GM12878 (cell line): Measurements from ENCODE around the gene TNIP1. TPM values are rescaled to one million over a fixed set of nuclear protein-coding genes. Genes with fewer than 3 reads are reported as not detected.

Source experiments
- ATAC-seq: fragments of 200-7000 bp; cut with Tn5 transposase; 3 replicates; pipeline ENCODE4 v1.9.1; 2020; ENCODE audit warnings: mild to moderate bottlenecking, moderate library complexity
- BruUV-seq: library from RNA; stranded (reverse); fragments of 400-500 nt; replicated peaks from 2 replicates; lab custom pipeline; 2021; lab: Mats Ljungman, UMichigan
- CTCF ChIA-PET: fragments of 300-600 bp; sonication (Branson Sonifier 250); formaldehyde crosslinking; extraction: SDS; loops from one replicate; lab custom pipeline; 2021; ENCODE audit warnings: inconsistent platforms; lab: Yijun Ruan, JAX
- POLR2A ChIA-PET: fragments of 350-600 bp; formaldehyde crosslinking; extraction: SDS; loops from one replicate; lab custom pipeline; 2021; ENCODE audit warnings: inconsistent platforms; lab: Charles Lee
- RAD21 ChIA-PET: fragments of 300-600 bp; sonication (Branson Sonifier 250); formaldehyde crosslinking; loops from one replicate; lab custom pipeline; 2023; ENCODE audit warnings: antibody characterized with exemption; ENCODE audit not compliant: unreplicated experiment; lab: Charles Lee
- SMC1A ChIA-PET: fragments of 300-600 bp; sonication (Branson Sonifier 250); formaldehyde crosslinking; loops from one replicate; lab custom pipeline; 2023; ENCODE audit not compliant: unreplicated experiment, uncharacterized antibody; lab: Charles Lee
- DNase-seq: peaks from one replicate; pipeline ENCODE4 v3.0.0-alpha.2; 2011; ENCODE audit warnings: low read depth, low spot score
- FAIRE-seq: peaks from 3 replicates; lab custom pipeline; 2011; peaks lifted over from hg19 to GRCh38; lab: Jason Lieb, UNC
- H2AFZ ChIP-seq: 2 replicates; pipeline ENCODE4 v1.6.0; 2011; ENCODE audit warnings: low read depth, low read length, control low read depth; ENCODE audit not compliant: control insufficient read depth
- H3K27ac ChIP-seq: 2 replicates; pipeline ENCODE4 v1.5.1; 2011; ENCODE audit warnings: control low read depth; ENCODE audit not compliant: control insufficient read depth, insufficient read depth
- H3K27me3 ChIP-seq, 2 experiments: replicated peaks in 1 of 2; 2 replicates each; pipeline versions ENCODE4 v1.6.0 to v1.6.1; 2011; ENCODE audit warnings: low read length in 1 of 2; ENCODE audit not compliant: control insufficient read depth in 2 of 2, insufficient read depth in 2 of 2
- H3K36me3 ChIP-seq, 2 experiments: 2 replicates each; pipeline ENCODE4 v1.5.1; 2011; ENCODE audit warnings: low read length in 1 of 2; ENCODE audit not compliant: control insufficient read depth in 2 of 2, insufficient read depth in 2 of 2
- H3K4me1 ChIP-seq: 2 replicates; pipeline ENCODE4 v1.6.1; 2011; ENCODE audit warnings: mild to moderate bottlenecking, low read length, moderate library complexity, mixed read lengths; ENCODE audit not compliant: control insufficient read depth, insufficient read depth
- H3K4me2 ChIP-seq: 2 replicates; pipeline ENCODE4 v1.6.0; 2011; ENCODE audit warnings: control low read depth; ENCODE audit not compliant: control insufficient read depth, insufficient read depth
- H3K4me3 ChIP-seq: fragments of 200-600 bp; sonication (generic); 2 replicates; pipeline ENCODE4 v1.5.1; 2016
- H3K79me2 ChIP-seq: 2 replicates; pipeline ENCODE4 v1.6.0; 2011; ENCODE audit warnings: low read length; ENCODE audit not compliant: control insufficient read depth, insufficient read depth
- H3K9ac ChIP-seq: 2 replicates; pipeline ENCODE4 v1.8.0; 2011; ENCODE audit warnings: low read length, control low read depth, mixed read lengths; ENCODE audit not compliant: control insufficient read depth, insufficient read depth
- H3K9me3 ChIP-seq: replicated peaks from 3 replicates; pipeline ENCODE4 v1.5.1; 2011; ENCODE audit warnings: mild to moderate bottlenecking, low read length; ENCODE audit not compliant: control insufficient read depth, insufficient read depth
- H4K20me1 ChIP-seq: 2 replicates; pipeline ENCODE4 v1.6.0; 2011; ENCODE audit not compliant: control insufficient read depth, insufficient read depth
- ATF7 ChIP-seq: fragments of 450-650 bp; IDR thresholded peaks from 2 replicates; pipeline ENCODE4 v1.6.1; 2016; ENCODE audit warnings: low read depth, mild to moderate bottlenecking
- E2F4 ChIP-seq: IDR thresholded peaks from 2 replicates; pipeline ENCODE4 v1.6.1; 2012; ENCODE audit warnings: low read depth, low read length, improper control_type of control experiment
- E2F8 ChIP-seq: fragments of 450-650 bp; IDR thresholded peaks from 2 replicates; pipeline ENCODE4 v1.6.1; 2018; ENCODE audit warnings: mild to moderate bottlenecking, low read depth, moderate library complexity; ENCODE audit not compliant: partially characterized antibody
- EGR1 ChIP-seq, 2 experiments: IDR thresholded peaks; 1 replicate in 1 of 2; 2 replicates in 1 of 2; pipeline ENCODE4 v1.6.1; 2011 to 2012; ENCODE audit warnings: low read depth in 2 of 2, low read length in 2 of 2, borderline replicate concordance in 1 of 2, mild to moderate bottlenecking in 1 of 2, moderate library complexity in 1 of 2
- ELK1 ChIP-seq: IDR thresholded peaks from 2 replicates; pipeline ENCODE4 v1.6.1; 2012; ENCODE audit warnings: low read depth, low read length, improper control_type of control experiment
- ETV6 ChIP-seq, 2 experiments: fragments of 450-650 bp in 1 of 2; IDR thresholded peaks in 1 of 2; conservative IDR thresholded peaks in 1 of 2; 2 replicates each; pipeline ENCODE4 v1.6.1; 2014; ENCODE audit warnings: antibody characterized with exemption in 1 of 2, borderline replicate concordance in 1 of 2, low read depth in 1 of 2, mild to moderate bottlenecking in 1 of 2, moderate library complexity in 1 of 2
- HDAC2 ChIP-seq: fragments of 200-600 bp; sonication (generic); IDR thresholded peaks from 2 replicates; pipeline ENCODE4 v1.6.1; 2017
- IKZF2 ChIP-seq, 2 experiments: fragments of 450-650 bp; IDR thresholded peaks; 2 replicates each; pipeline ENCODE4 v1.6.1; 2017; ENCODE audit warnings: mild to moderate bottlenecking in 2 of 2, moderate library complexity in 2 of 2
- MAX ChIP-seq: IDR thresholded peaks from 2 replicates; pipeline ENCODE4 v1.6.1; 2012; ENCODE audit warnings: low read depth, low read length, improper control_type of control experiment
- MYC ChIP-seq: IDR thresholded peaks from 2 replicates; pipeline ENCODE4 v1.6.1; 2011; ENCODE audit warnings: mild to moderate bottlenecking, low read length, moderate library complexity, inconsistent platforms; ENCODE audit not compliant: insufficient read depth, insufficient replicate concordance, insufficient read length, severe bottlenecking
- NR2F1 ChIP-seq: fragments of 450-650 bp; conservative IDR thresholded peaks from 2 replicates; pipeline ENCODE4 v1.6.1; 2017; ENCODE audit warnings: mild to moderate bottlenecking
- SIX5 ChIP-seq: IDR thresholded peaks from 2 replicates; pipeline ENCODE4 v1.6.1; 2011; ENCODE audit warnings: mild to moderate bottlenecking, low read depth, low read length, moderate library complexity; ENCODE audit not compliant: severe bottlenecking
- SMARCA5 ChIP-seq: fragments of 450-650 bp; IDR thresholded peaks from 2 replicates; pipeline ENCODE4 v1.6.1; 2017; ENCODE audit warnings: mild to moderate bottlenecking
- SUPT20H ChIP-seq: IDR thresholded peaks from 2 replicates; pipeline ENCODE4 v1.6.1; 2011; ENCODE audit warnings: low read depth, mild to moderate bottlenecking, low read length, moderate library complexity, borderline replicate concordance; ENCODE audit not compliant: control insufficient read depth
- TARDBP ChIP-seq: IDR thresholded peaks from 2 replicates; pipeline ENCODE4 v1.6.1; 2016; ENCODE audit warnings: borderline replicate concordance
- TCF3 ChIP-seq: IDR thresholded peaks from 2 replicates; pipeline ENCODE4 v1.6.1; 2012; ENCODE audit warnings: low read depth, mild to moderate bottlenecking, low read length, borderline replicate concordance; ENCODE audit not compliant: insufficient read depth
- TCF7 ChIP-seq: IDR thresholded peaks from 2 replicates; pipeline ENCODE4 v1.6.1; 2014; ENCODE audit warnings: antibody characterized with exemption, borderline replicate concordance
- ZNF207 ChIP-seq: fragments of 450-650 bp; IDR thresholded peaks from 2 replicates; pipeline ENCODE4 v1.6.1; 2014; ENCODE audit warnings: antibody characterized with exemption, mild to moderate bottlenecking, borderline replicate concordance
- WGBS: methylation state at CpG from one replicate; pipeline ENCODE4 v1.1.6; 2016; ENCODE audit warnings: low lambda C conversion rate; ENCODE audit not compliant: insufficient replicate concordance, insufficient coverage; ENCODE audit errors: missing lambda C conversion rate; 5-methylcytosine and 5-hydroxymethylcytosine counted together
- in situ Hi-C: fragments of 300-500 bp; cut with MboI; formaldehyde crosslinking; loops from 9 replicates; pipeline ENCODE4 v1.14.3; 2018; ENCODE audit warnings: mixed read lengths
- intact Hi-C: fragments of 100-400 bp; cut with micrococcal nuclease; formaldehyde crosslinking; loops from one replicate; pipeline ENCODE4 v1.14.2; 2022; ENCODE audit not compliant: unreplicated experiment
- polyA plus RNA-seq, 11 experiments: library from polyadenylated mRNA; depleted of rRNA in 4 of 11; unstranded in 6 of 11; stranded (reverse) in 5 of 11; fragments of >200 nt; fragmentation: Nextera tagmentation in 4 of 11; fragmentation: Illumina TruSeq in 1 of 11; extraction: Ambion mirVana in 4 of 11; extraction: Trizol in 1 of 11; gene quantifications; 1 replicate in 1 of 11; 2 replicates in 10 of 11; pipeline versions ENCODE4 v1.2.1 to v1.2.3, GENCODE V29; 2011 to 2016; ENCODE audit warnings: inconsistent platforms in 2 of 11, missing spikeins in 2 of 11, low read depth in 1 of 11
- total RNA-seq, 4 experiments: library from RNA; depleted of rRNA in 3 of 4; stranded (reverse); fragments of >200 nt in 3 of 4; fragmentation: Illumina TruSeq in 1 of 4; extraction: Trizol in 1 of 4; gene quantifications; 2 replicates each; pipeline versions ENCODE4 v1.2.1 to v1.2.3, GENCODE V29; 2013 to 2021

The TNIP1 gene
- total and polyA plus RNA-seq, 10 of the 15 experiments (the other 5 are each of a cell fraction or from before 2014, with no cell fraction given) = 4.4 to 279 (median 150) TPM

- no peaks in the 10 kb centered on the region for H3K27me3 ChIP-seq
- no peaks in the 10 kb centered on the region for H3K36me3 ChIP-seq
- under 1% methylated on average over 8 of the region's 9 CpGs for WGBS
- peaks cover 29% of the 10 kb centered on the region for H3K4me1 ChIP-seq
- peak overlapping the region; percentile 89 for H3K4me3 ChIP-seq
- ChIA-PET CTCF (interaction anchor here (1.0 to 8.0 kb wide), 8 partner anchors 11 to 153 kb away, joined by 3 to 90 read pairs (median 8); no protein-coding TSS in a partner anchor), SMC1A (interaction anchor here (1.3 to 7.7 kb wide), 10 partner anchors 12 to 79 kb away, joined by 4 to 125 read pairs (median 10); partner anchors contain the start of gene ANXA6), POLR2A (interaction anchor here (0.6 to 14.3 kb wide), 11 partner anchors 10 to 664 kb away, joined by 3 to 222 read pairs (median 5); partner anchors contain the start of gene GM2A), RAD21 (interaction anchor here (1.0 to 8.5 kb wide), 13 partner anchors 10 to 167 kb away, joined by 3 to 94 read pairs (median 6); partner anchors contain the start of gene ANXA6)
- DNase-seq (no peak), FAIRE-seq (no peak), ATAC-seq (peak; percentile 40)
- peak overlapping the region; percentile 68 for H2AFZ ChIP-seq
- H3K79me2 ChIP-seq = peaks cover 65% of the 10 kb centered on the region
- BruUV-seq = no TSS peak
- peak overlapping the region; percentile 88 for H3K27ac ChIP-seq
- H3K4me2 ChIP-seq = peak overlapping the region; percentile 99
- in situ Hi-C loops (no loop called here), intact Hi-C loops (no loop called here)
- peak overlapping the region; percentile 80 for H3K9ac ChIP-seq
- H4K20me1 ChIP-seq = no peaks in the 10 kb centered on the region
- H3K9me3 ChIP-seq = no peaks in the 10 kb centered on the region
- TF ChIP-seq SMARCA5 = no peak
- TF ChIP-seq ZNF207 = no peak
- TF ChIP-seq MAX = no peak
- TF ChIP-seq NR2F1 = peak; percentile 70
- TF ChIP-seq E2F4 = no peak
- TF ChIP-seq TCF3 = 0 out of 2 replicates have a peak, but pooled peaks have one; percentile 16
- no peak for TF ChIP-seq SIX5
- TF ChIP-seq EGR1 (IDR thresholded peaks at IDR 0.05; ENCODE audit: borderline replicate concordance in 1 of 2, low read depth in 2 of 2, low read length in 2 of 2) = no peak
- TF ChIP-seq TARDBP = no peak; the same call in 1 of the 2 replicates
- TF ChIP-seq TCF7 = no peak
- no peak for TF ChIP-seq E2F8
- no peak for TF ChIP-seq SUPT20H
- TF ChIP-seq ELK1 = no peak
- TF ChIP-seq ATF7 = 0 out of 2 replicates have a peak, but pooled peaks have one; percentile 23
- TF ChIP-seq MYC = no peak
- peak; percentile 75 to 82 for TF ChIP-seq IKZF2 (IDR thresholded peaks at IDR 0.05)
- no peak for TF ChIP-seq HDAC2
- TF ChIP-seq ETV6 (conservative IDR thresholded peaks at IDR 0.05 in 1 of 2, IDR thresholded peaks at IDR 0.05 in 1 of 2; ENCODE audit: borderline replicate concordance in 1 of 2, low read depth in 1 of 2) = no peak
These were observed 4.7 kb upstream of the TNIP1 start for GRCh38 chr5:151085517-151086041.
